Hematopoietic multipotent progenitor cell treated with erythropoietin and hydrocortisone succinate and interleukin-3 and kit ligand, for 6 days (in vitro differentiated cells): ENCODE measurements around the gene TNFSF9.

ENCODE experiments used
- DNase-seq: peaks from one replicate; pipeline ENCODE4 v3.0.0-alpha.2; 2015

TNFSF9 gene

GRCh38 chr19:6530386-6531162 is at the start of gene TNFSF9:
Gene TNFSF9 (plus strand): TSS chr19:6531026. CDS start chr19:6531037, 11 bp downstream.
- DNase-seq: peak; percentile 94

- peak; percentile 69 for DNase-seq
Observed at GRCh38 chr19:6481541-6482342, 49.1 kb upstream of the TNFSF9 start, which contains the start of gene DENND1C. Gene DENND1C (minus strand): TSS chr19:6481787. CDS start chr19:6481695, 92 bp downstream.

- no peak for DNase-seq
Observed at GRCh38 chr19:6482343-6482686, 48.5 kb upstream of the TNFSF9 start.

- no peak for DNase-seq
Observed at GRCh38 chr19:6483235-6483634, 47.6 kb upstream of the TNFSF9 start.

GRCh38 chr19:6484230-6484629 is 46.6 kb upstream of the TNFSF9 start:
- DNase-seq: no peak

- DNase-seq: no peak
Observed at GRCh38 chr19:6484831-6485230, 46.0 kb upstream of the TNFSF9 start.

- no peak for DNase-seq
Observed at GRCh38 chr19:6489278-6490061, 41.4 kb upstream of the TNFSF9 start.

GRCh38 chr19:6490134-6490533 is 40.7 kb upstream of the TNFSF9 start:
- no peak for DNase-seq

GRCh38 chr19:6491802-6492592 is 38.8 kb upstream of the TNFSF9 start:
- no peak for DNase-seq

GRCh38 chr19:6494438-6495036 is 36.3 kb upstream of the TNFSF9 start:
- no peak for DNase-seq

GRCh38 chr19:6495947-6496346 is 34.9 kb upstream of the TNFSF9 start:
- DNase-seq: no peak

GRCh38 chr19:6498294-6499036 is 32.4 kb upstream of the TNFSF9 start:
- peak; percentile 66 for DNase-seq

- no peak for DNase-seq
Observed at GRCh38 chr19:6499052-6499790, 31.6 kb upstream of the TNFSF9 start.

- no peak for DNase-seq
Observed at GRCh38 chr19:6500837-6501739, 29.7 kb upstream of the TNFSF9 start.

- no peak for DNase-seq
Observed at GRCh38 chr19:6501740-6502648, 28.8 kb upstream of the TNFSF9 start, which contains the start of gene TUBB4A. Gene TUBB4A (minus strand): TSS chr19:6502309. CDS start chr19:6502212, 97 bp downstream.

GRCh38 chr19:6503407-6504201 is 27.2 kb upstream of the TNFSF9 start:
- no peak for DNase-seq
